Prostate gland (tissue), 2 donors: ENCODE data around the gene TMEM131L.

Source experiments
- POLR2A ChIP-seq: fragments of 450-650 bp; IDR thresholded peaks from one replicate; pipeline ENCODE4 v1.6.1; 2016; ENCODE audit warnings: antibody characterized with exemption, mild to moderate bottlenecking
- TF ChIP-seq, protein P1 (sequence below), 4 experiments: fragments of 200-600 bp in 2 of 4; fragments of 450-650 bp in 2 of 4; sonication (generic) in 2 of 4; IDR thresholded peaks; 1 replicate in 3 of 4; 2 replicates in 1 of 4; pipeline ENCODE4 v1.5.1; 2016 to 2019; ENCODE audit warnings: antibody characterized with exemption in 4 of 4, mild to moderate bottlenecking in 2 of 4, moderate library complexity in 2 of 4

- TF ChIP-seq, protein P1, sequence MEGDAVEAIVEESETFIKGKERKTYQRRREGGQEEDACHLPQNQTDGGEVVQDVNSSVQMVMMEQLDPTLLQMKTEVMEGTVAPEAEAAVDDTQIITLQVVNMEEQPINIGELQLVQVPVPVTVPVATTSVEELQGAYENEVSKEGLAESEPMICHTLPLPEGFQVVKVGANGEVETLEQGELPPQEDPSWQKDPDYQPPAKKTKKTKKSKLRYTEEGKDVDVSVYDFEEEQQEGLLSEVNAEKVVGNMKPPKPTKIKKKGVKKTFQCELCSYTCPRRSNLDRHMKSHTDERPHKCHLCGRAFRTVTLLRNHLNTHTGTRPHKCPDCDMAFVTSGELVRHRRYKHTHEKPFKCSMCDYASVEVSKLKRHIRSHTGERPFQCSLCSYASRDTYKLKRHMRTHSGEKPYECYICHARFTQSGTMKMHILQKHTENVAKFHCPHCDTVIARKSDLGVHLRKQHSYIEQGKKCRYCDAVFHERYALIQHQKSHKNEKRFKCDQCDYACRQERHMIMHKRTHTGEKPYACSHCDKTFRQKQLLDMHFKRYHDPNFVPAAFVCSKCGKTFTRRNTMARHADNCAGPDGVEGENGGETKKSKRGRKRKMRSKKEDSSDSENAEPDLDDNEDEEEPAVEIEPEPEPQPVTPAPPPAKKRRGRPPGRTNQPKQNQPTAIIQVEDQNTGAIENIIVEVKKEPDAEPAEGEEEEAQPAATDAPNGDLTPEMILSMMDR (IDR thresholded peaks at IDR 0.05) = no peak
- TF ChIP-seq POLR2A = no peak
Measured at GRCh38 chr4:153655928-153656327, 189.8 kb downstream of the TMEM131L start.
